Naive thymus-derived CD8-positive, alpha-beta T cell (primary cell): ENCODE data around the gene SYTL5. TPM values are rescaled to one million over a fixed set of nuclear protein-coding genes. Genes with fewer than 3 reads are reported as not detected.

ENCODE experiments used
- ATAC-seq, 2 donors: fragments of 150-1000 bp; cut with Tn5 transposase in 1 of 2; sonication (Bioruptor Pico), chemical (Tn5 transposase) in 1 of 2; 1 replicate in 1 of 2; 2 replicates in 1 of 2; pipeline ENCODE4 v1.10.0; 2021; ENCODE audit warnings: mild to moderate bottlenecking in 2 of 2, moderate library complexity in 2 of 2
- POLR2A ChIA-PET: fragments of 350-600 bp; sonication (Branson Sonifier 250); formaldehyde crosslinking; loops from one replicate; lab custom pipeline; 2021; ENCODE audit warnings: antibody characterized with exemption; lab: Charles Lee
- DNase-seq, 10 donors: peaks; one replicate each; pipeline versions ENCODE4 v3.0.0 to v3.0.0-alpha.2; 2020 to 2022
- H3K27ac Mint-ChIP-seq, 10 donors: one replicate each; pipeline ENCODE4 v1.8.0; 2020 to 2022; ENCODE audit warnings: mild to moderate bottlenecking in 10 of 10, mixed read lengths in 10 of 10, moderate library complexity in 4 of 10, inconsistent platforms in 1 of 10
- H3K27me3 Mint-ChIP-seq, 5 donors: one replicate each; pipeline ENCODE4 v1.8.0; 2021 to 2022; ENCODE audit warnings: mixed read lengths in 5 of 5
- H3K36me3 Mint-ChIP-seq, 3 donors: one replicate each; pipeline ENCODE4 v1.8.0; 2020 to 2022; ENCODE audit warnings: mixed read lengths in 3 of 3, mild to moderate bottlenecking in 2 of 3, inconsistent platforms in 1 of 3
- H3K4me1 Mint-ChIP-seq, 4 donors: one replicate each; pipeline ENCODE4 v1.8.0; 2021 to 2022; ENCODE audit warnings: mixed read lengths in 4 of 4
- H3K4me3 Mint-ChIP-seq, 10 donors: one replicate each; pipeline ENCODE4 v1.8.0; 2020 to 2022; ENCODE audit warnings: mild to moderate bottlenecking in 10 of 10, mixed read lengths in 10 of 10, moderate library complexity in 6 of 10, inconsistent platforms in 1 of 10
- H3K9me3 Mint-ChIP-seq, 9 donors: one replicate each; pipeline ENCODE4 v1.8.0; 2020 to 2022; ENCODE audit warnings: mixed read lengths in 9 of 9, mild to moderate bottlenecking in 3 of 9, inconsistent platforms in 1 of 9, moderate library complexity in 1 of 9
- polyA plus RNA-seq, 3 donors: library from polyadenylated mRNA; unstranded; fragments of 300-500 nt; fragmentation: Illumina TruSeq; gene quantifications; one replicate each; pipeline ENCODE4 v1.2.3, GENCODE V29; 2021
- total RNA-seq, 8 experiments: library from RNA in 2 of 8; stranded (reverse) in 2 of 8; gene quantifications; one replicate each; pipeline ENCODE4 v1.2.3 and lab custom pipeline; 2021 to 2026

The SYTL5 gene
- total and polyA plus RNA-seq, 5 experiments from 2014 or later = not detected

DNA sequence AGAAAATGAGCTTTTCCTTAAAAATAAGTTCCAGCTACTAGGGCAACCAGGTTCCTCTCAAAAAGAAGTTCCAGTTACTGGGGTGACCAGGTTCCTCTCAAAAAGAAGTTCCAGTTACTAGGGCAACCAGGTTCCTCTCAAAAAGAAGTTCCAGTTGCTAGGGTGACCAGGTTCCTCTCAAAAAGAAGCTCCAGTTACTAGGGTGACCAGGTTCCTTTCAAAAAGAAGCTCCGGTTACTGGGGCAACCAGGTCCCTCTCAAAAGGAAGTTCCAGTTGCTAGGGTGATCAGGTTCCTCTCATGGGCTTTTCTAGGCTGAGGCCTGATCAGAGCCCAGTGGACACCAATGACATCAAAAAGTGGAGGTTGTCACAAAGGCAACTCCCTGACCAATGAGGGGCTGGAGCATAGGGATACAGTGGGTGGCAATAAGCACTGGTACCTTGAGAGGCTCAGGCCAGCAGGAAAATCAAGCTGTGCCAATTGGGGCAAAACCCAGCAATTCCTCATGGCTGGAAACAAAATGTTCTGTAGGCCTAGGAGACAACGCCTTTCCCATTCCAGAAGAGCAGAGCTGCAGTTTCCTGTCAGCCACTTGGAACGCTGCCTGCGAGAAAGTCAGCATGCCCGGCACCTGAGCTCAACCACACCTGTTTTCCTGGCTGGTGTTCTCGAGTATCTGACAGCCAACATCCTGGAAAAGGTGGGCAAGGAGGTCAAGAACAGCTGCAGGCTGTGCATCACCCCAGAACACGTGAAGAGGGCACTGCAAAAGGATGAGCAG, 12.3 kb upstream of the SYTL5 start:
- peaks cover 0 to 2% (median 0%) of the 10 kb centered on the region in 4 donors for H3K4me1 Mint-ChIP-seq
- no peaks in the 10 kb centered on the region for H3K36me3 Mint-ChIP-seq
- POLR2A ChIA-PET = no interaction called here
- no peaks in the 10 kb centered on the region for H3K9me3 Mint-ChIP-seq
- peaks cover 0 to 9% (median 0%) of the 10 kb centered on the region in 5 donors for H3K27me3 Mint-ChIP-seq
- DNase-seq = peak in 1 of 10 donors; percentile 2
- no peak overlapping the region for H3K4me3 Mint-ChIP-seq
- H3K27ac Mint-ChIP-seq = no peak overlapping the region
- no peak for ATAC-seq

GRCh38 chrX:37995428-37995827, 10.9 kb upstream of the SYTL5 start:
- Mint-ChIP-seq H3K36me3 (no peaks in the 10 kb centered on the region), H3K9me3 (no peaks in the 10 kb centered on the region), H3K27me3 (peaks cover 0 to 9% (median 0%) of the 10 kb centered on the region in 5 donors), H3K4me3 (no peak overlapping the region), H3K4me1 (peaks cover 0 to 2% (median 0%) of the 10 kb centered on the region in 4 donors), H3K27ac (no peak overlapping the region)
- ATAC-seq (no peak), DNase-seq (no peak)
- POLR2A ChIA-PET = no interaction called here

GRCh38 chrX:37997096-37997495, 9.3 kb upstream of the SYTL5 start:
- Mint-ChIP-seq H3K27me3 (peaks cover 0 to 9% (median 0%) of the 10 kb centered on the region in 5 donors), H3K36me3 (peaks cover 0 to 4% (median 0%) of the 10 kb centered on the region in 3 donors)

GRCh38 chrX:37998586-37999262, 7.6 kb upstream of the SYTL5 start:
- no peaks in the 10 kb centered on the region for H3K4me1 Mint-ChIP-seq
- H3K9me3 Mint-ChIP-seq = peaks cover 0 to 1% (median 0%) of the 10 kb centered on the region in 9 donors
- H3K4me3 Mint-ChIP-seq = no peak overlapping the region
- H3K36me3 Mint-ChIP-seq = peaks cover 0 to 4% (median 0%) of the 10 kb centered on the region in 3 donors
- H3K27ac Mint-ChIP-seq = no peak overlapping the region
- ATAC-seq = no peak
- POLR2A ChIA-PET = no interaction called here
- H3K27me3 Mint-ChIP-seq = peaks cover 0 to 9% (median 0%) of the 10 kb centered on the region in 5 donors
- no peak for DNase-seq

More at GRCh38 chrX:37997096-37997495, 9.3 kb upstream of the SYTL5 start:
- Mint-ChIP-seq H3K27ac (no peak overlapping the region), H3K4me1 (no peaks in the 10 kb centered on the region), H3K9me3 (no peaks in the 10 kb centered on the region), H3K4me3 (no peak overlapping the region)
- POLR2A ChIA-PET = no interaction called here
- ATAC-seq = no peak
- no peak for DNase-seq

GRCh38 chrX:38000706-38001105, 5.6 kb upstream of the SYTL5 start:
- Mint-ChIP-seq H3K4me1 (no peaks in the 10 kb centered on the region), H3K4me3 (no peak overlapping the region), H3K27ac (no peak overlapping the region), H3K27me3 (peaks cover 0 to 9% (median 4%) of the 10 kb centered on the region in 5 donors), H3K9me3 (peaks cover 0 to 18% (median 0%) of the 10 kb centered on the region in 9 donors), H3K36me3 (peaks cover 0 to 13% (median 2%) of the 10 kb centered on the region in 3 donors)
- DNase-seq (no peak), ATAC-seq (no peak)
- POLR2A ChIA-PET = no interaction called here

- Mint-ChIP-seq H3K36me3 (peaks cover 0 to 16% (median 2%) of the 10 kb centered on the region in 3 donors), H3K4me3 (no peak overlapping the region), H3K4me1 (no peaks in the 10 kb centered on the region), H3K9me3 (peaks cover 0 to 22% (median 0%) of the 10 kb centered on the region in 9 donors), H3K27me3 (peaks cover 0 to 9% (median 4%) of the 10 kb centered on the region in 5 donors), H3K27ac (no peak overlapping the region)
- ATAC-seq (no peak), DNase-seq (no peak)
- POLR2A ChIA-PET = no interaction called here
Observed at GRCh38 chrX:38004046-38004445, 2.3 kb upstream of the SYTL5 start.

GRCh38 chrX:38006778-38007177, 425 bp downstream of the SYTL5 start:
- DNase-seq (no peak), ATAC-seq (no peak)
- Mint-ChIP-seq H3K36me3 (peaks cover 0 to 12% (median 2%) of the 10 kb centered on the region in 3 donors), H3K4me3 (no peak overlapping the region), H3K4me1 (no peaks in the 10 kb centered on the region), H3K27me3 (peaks cover 4 to 16% (median 7%) of the 10 kb centered on the region in 5 donors), H3K27ac (no peak overlapping the region), H3K9me3 (peaks cover 0 to 22% (median 0%) of the 10 kb centered on the region in 9 donors)
- POLR2A ChIA-PET = no interaction called here

- ATAC-seq = no peak
- H3K27me3 Mint-ChIP-seq = peaks cover 4 to 18% (median 7%) of the 10 kb centered on the region in 5 donors
- H3K27ac Mint-ChIP-seq = no peak overlapping the region
- H3K9me3 Mint-ChIP-seq = peaks cover 0 to 21% (median 0%) of the 10 kb centered on the region in 9 donors
- H3K4me1 Mint-ChIP-seq = no peaks in the 10 kb centered on the region
- no peak for DNase-seq
- H3K4me3 Mint-ChIP-seq = no peak overlapping the region
- H3K36me3 Mint-ChIP-seq = peaks cover 0 to 12% (median 2%) of the 10 kb centered on the region in 3 donors
- POLR2A ChIA-PET = no interaction called here
Observed at GRCh38 chrX:38008658-38009057, 2.3 kb downstream of the SYTL5 start.

DNA sequence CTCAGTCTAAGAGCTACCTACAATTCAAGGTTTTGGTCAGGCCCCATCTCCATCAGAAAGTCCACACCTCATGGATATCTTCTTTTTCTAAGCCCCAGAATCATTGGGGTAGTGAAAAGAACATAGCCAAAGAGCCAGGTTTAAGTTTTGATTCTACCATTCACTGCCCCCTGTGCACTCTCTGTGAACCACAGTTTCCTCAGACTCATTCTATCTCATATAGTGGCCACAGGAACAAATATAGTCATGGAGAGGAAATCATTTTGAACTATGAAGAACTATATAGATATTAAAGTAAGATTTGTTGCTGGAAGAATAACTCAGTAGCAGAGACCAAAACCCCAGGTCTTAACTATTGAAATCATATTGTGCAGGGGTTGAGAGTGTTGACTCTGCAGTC, 3.3 kb downstream of the SYTL5 start:
- H3K27ac Mint-ChIP-seq = no peak overlapping the region
- H3K27me3 Mint-ChIP-seq = peaks cover 2 to 15% (median 7%) of the 10 kb centered on the region in 5 donors
- H3K9me3 Mint-ChIP-seq = peaks cover 0 to 12% (median 0%) of the 10 kb centered on the region in 9 donors
- no peak for DNase-seq
- ATAC-seq = no peak
- no peaks in the 10 kb centered on the region for H3K4me1 Mint-ChIP-seq
- POLR2A ChIA-PET = no interaction called here
- H3K36me3 Mint-ChIP-seq = peaks cover 0 to 9% (median 0%) of the 10 kb centered on the region in 3 donors
- H3K4me3 Mint-ChIP-seq = no peak overlapping the region

GRCh38 chrX:38018766-38019425, 12.5 kb downstream of the SYTL5 start:
- peaks cover 0 to 8% (median 0%) of the 10 kb centered on the region in 5 donors for H3K27me3 Mint-ChIP-seq
- no peak overlapping the region for H3K27ac Mint-ChIP-seq
- no peak overlapping the region for H3K4me3 Mint-ChIP-seq
- H3K9me3 Mint-ChIP-seq = no peaks in the 10 kb centered on the region
- H3K4me1 Mint-ChIP-seq = no peaks in the 10 kb centered on the region
- ATAC-seq = no peak
- no peaks in the 10 kb centered on the region for H3K36me3 Mint-ChIP-seq
- POLR2A ChIA-PET = no interaction called here
- no peak for DNase-seq

DNA sequence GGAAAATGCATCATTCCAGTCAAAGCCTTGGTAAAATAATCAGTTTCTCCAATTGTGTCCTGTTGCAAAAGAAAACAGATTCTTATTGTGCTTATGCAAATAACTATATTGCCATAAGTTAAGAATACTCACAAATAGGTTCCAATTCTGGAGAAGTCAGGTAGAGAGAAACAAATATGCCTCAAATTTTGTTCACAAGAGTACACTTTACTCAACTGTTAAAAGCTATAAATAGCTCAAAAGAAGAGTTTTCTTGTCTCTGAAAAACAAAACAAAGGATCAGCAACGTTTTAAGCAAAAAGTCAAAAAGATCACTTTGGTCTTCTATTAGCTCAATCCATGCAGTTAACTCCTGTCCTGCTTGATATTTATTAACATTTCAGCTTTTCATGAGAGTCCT, 21.9 kb downstream of the SYTL5 start:
- ATAC-seq (no peak), DNase-seq (no peak)
- H3K4me3 Mint-ChIP-seq = no peak overlapping the region
- POLR2A ChIA-PET = no interaction called here
- H3K4me1 Mint-ChIP-seq = no peaks in the 10 kb centered on the region
- H3K27ac Mint-ChIP-seq = no peak overlapping the region
- peaks cover 0 to 19% (median 0%) of the 10 kb centered on the region in 9 donors for H3K9me3 Mint-ChIP-seq
- H3K27me3 Mint-ChIP-seq = peaks cover 0 to 3% (median 2%) of the 10 kb centered on the region in 5 donors
- H3K36me3 Mint-ChIP-seq = no peaks in the 10 kb centered on the region

DNA sequence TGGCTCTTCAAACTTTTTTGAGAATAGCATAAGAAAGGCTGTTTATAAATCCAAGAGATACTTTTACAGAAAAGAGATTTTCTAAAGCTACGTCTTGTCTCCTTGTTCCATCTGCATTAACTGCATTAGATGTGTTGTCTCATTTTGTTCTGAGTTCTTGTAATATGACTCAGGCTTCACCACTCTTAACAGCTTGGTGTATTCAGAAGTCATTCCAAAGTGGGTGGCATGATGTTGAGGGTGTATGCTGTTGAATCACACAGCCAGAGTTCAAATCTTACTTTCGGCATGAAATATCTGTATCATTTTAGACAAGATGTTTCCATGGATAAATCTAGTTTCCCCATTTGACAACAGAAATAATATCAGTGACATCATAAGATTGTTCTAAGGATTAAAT, 30.1 kb downstream of the SYTL5 start:
- ATAC-seq (no peak), DNase-seq (no peak)
- Mint-ChIP-seq H3K9me3 (no peaks in the 10 kb centered on the region), H3K27ac (no peak overlapping the region), H3K4me1 (no peaks in the 10 kb centered on the region), H3K27me3 (peaks cover 0 to 7% (median 0%) of the 10 kb centered on the region in 5 donors), H3K4me3 (no peak overlapping the region), H3K36me3 (peaks cover 0 to 5% (median 0%) of the 10 kb centered on the region in 3 donors)
- POLR2A ChIA-PET = no interaction called here
